ENCODE measurements around the gene PARP15. TPM values are rescaled to one million over a fixed set of nuclear protein-coding genes. Genes with fewer than 3 reads are reported as not detected.

The PARP15 gene
- total RNA-seq, 1 donor from 2014 or later = 9.7 TPM

GRCh38 chr3:122606330-122606729 is 28.9 kb downstream of the PARP15 start:
- no peaks in the 10 kb centered on the region for H3K9me3 ChIP-seq
- H3K27me3 ChIP-seq = no peaks in the 10 kb centered on the region
- no peak for DNase-seq
- no peak overlapping the region for H3K27ac ChIP-seq
- no peak overlapping the region for H3K4me3 ChIP-seq
- TF ChIP-seq, protein P1, sequence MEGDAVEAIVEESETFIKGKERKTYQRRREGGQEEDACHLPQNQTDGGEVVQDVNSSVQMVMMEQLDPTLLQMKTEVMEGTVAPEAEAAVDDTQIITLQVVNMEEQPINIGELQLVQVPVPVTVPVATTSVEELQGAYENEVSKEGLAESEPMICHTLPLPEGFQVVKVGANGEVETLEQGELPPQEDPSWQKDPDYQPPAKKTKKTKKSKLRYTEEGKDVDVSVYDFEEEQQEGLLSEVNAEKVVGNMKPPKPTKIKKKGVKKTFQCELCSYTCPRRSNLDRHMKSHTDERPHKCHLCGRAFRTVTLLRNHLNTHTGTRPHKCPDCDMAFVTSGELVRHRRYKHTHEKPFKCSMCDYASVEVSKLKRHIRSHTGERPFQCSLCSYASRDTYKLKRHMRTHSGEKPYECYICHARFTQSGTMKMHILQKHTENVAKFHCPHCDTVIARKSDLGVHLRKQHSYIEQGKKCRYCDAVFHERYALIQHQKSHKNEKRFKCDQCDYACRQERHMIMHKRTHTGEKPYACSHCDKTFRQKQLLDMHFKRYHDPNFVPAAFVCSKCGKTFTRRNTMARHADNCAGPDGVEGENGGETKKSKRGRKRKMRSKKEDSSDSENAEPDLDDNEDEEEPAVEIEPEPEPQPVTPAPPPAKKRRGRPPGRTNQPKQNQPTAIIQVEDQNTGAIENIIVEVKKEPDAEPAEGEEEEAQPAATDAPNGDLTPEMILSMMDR (IDR thresholded peaks at IDR 0.05) = no peak
- H3K4me1 ChIP-seq = no peaks in the 10 kb centered on the region
- no peak for ATAC-seq
- intact Hi-C loops (cut with DNase I) = no loop called here
- H3K36me3 ChIP-seq = no peaks in the 10 kb centered on the region

DNA sequence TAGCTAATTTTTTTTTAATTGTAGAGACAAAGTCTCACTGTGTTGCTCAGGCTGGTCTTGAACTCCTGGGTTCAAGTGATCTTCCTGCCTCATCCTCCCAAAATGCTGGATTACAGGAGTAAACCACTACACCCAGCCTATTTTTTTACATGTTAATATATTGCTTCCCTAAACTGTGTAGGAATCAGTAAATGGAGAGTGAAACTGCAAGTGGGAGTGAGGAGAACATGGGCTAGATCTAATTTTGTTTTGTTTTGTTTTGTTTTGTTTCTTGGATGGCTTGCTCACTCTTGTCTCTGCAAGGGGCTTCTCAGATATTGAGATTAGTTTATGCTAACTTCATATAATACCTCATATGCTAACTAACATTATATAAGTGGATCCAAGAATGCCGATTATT is 31.5 kb downstream of the PARP15 start:
- Histone ChIP-seq H3K9me3 (no peaks in the 10 kb centered on the region), H3K4me1 (no peaks in the 10 kb centered on the region), H3K36me3 (no peaks in the 10 kb centered on the region), H3K27ac (no peak overlapping the region), H3K4me3 (no peak overlapping the region), H3K27me3 (no peaks in the 10 kb centered on the region)
- ATAC-seq (no peak), DNase-seq (no peak)
- TF ChIP-seq, protein P1 (IDR thresholded peaks at IDR 0.05) = no peak
- intact Hi-C loops (cut with DNase I) = no loop called here

GRCh38 chr3:122609798-122610559 is 32.5 kb downstream of the PARP15 start:
- TF ChIP-seq, protein P1 (IDR thresholded peaks at IDR 0.05) = no peak
- H3K36me3 ChIP-seq = no peaks in the 10 kb centered on the region

DNA sequence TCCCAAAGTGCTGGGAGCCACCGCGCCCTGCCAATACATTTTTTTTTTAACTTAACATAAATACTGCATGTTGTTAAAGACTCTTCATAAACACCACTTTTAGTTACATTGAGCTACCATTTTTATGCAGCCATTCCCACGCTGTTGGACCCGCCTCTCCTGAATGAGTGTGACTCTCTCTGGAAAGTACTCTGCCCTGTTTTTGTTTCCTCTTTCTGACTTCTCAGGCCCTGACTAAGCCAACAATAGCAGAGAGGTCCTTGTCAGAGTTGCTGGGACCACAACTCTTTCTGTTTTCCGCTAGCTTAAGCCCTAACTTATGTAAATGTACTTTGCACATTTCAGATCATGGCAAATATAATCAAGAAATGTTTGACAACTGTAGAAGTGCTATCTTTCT is 35.2 kb downstream of the PARP15 start:
- no peaks in the 10 kb centered on the region for H3K9me3 ChIP-seq
- H3K36me3 ChIP-seq = no peaks in the 10 kb centered on the region
- H3K27ac ChIP-seq = no peak overlapping the region
- no peaks in the 10 kb centered on the region for H3K4me1 ChIP-seq
- ATAC-seq (no peak), DNase-seq (no peak)
- no peak overlapping the region for H3K4me3 ChIP-seq
- no peaks in the 10 kb centered on the region for H3K27me3 ChIP-seq
- intact Hi-C loops (cut with DNase I) = no loop called here
- TF ChIP-seq, protein P1 (IDR thresholded peaks at IDR 0.05) = no peak

More at GRCh38 chr3:122609798-122610559, 32.5 kb downstream of the PARP15 start:
- no peak for ATAC-seq
- Histone ChIP-seq H3K9me3 (no peaks in the 10 kb centered on the region), H3K27ac (no peak overlapping the region), H3K27me3 (no peaks in the 10 kb centered on the region), H3K4me1 (no peaks in the 10 kb centered on the region), H3K4me3 (no peak overlapping the region)
- intact Hi-C loops (cut with DNase I) = no loop called here
- no peak for DNase-seq

GRCh38 chr3:122615303-122615702 is 37.9 kb downstream of the PARP15 start:
- Histone ChIP-seq H3K36me3 (no peaks in the 10 kb centered on the region), H3K9me3 (no peaks in the 10 kb centered on the region), H3K27me3 (no peaks in the 10 kb centered on the region), H3K27ac (no peak overlapping the region), H3K4me3 (no peak overlapping the region), H3K4me1 (no peaks in the 10 kb centered on the region)
- TF ChIP-seq, protein P1 (IDR thresholded peaks at IDR 0.05) = no peak
- no peak for ATAC-seq
- DNase-seq = no peak
- intact Hi-C loops (cut with DNase I) = no loop called here
